Renal cortical epithelial cell (primary cell): ENCODE data around the gene TMEM208. TPM values are rescaled to one million over a fixed set of nuclear protein-coding genes. Genes with fewer than 3 reads are reported as not detected.

Source experiments
- DNase-seq: peaks from one replicate; pipeline ENCODE4 v3.0.0-alpha.2; 2011; ENCODE audit warnings: low read depth
- total RNA-seq: library from RNA; depleted of rRNA; stranded (reverse); fragments of >200 nt; gene quantifications from 2 replicates; pipeline ENCODE4 v1.2.3, GENCODE V29; 2014

Gene TMEM208
- total RNA-seq, 1 donor from 2014 or later, result 22.0 TPM

DNA sequence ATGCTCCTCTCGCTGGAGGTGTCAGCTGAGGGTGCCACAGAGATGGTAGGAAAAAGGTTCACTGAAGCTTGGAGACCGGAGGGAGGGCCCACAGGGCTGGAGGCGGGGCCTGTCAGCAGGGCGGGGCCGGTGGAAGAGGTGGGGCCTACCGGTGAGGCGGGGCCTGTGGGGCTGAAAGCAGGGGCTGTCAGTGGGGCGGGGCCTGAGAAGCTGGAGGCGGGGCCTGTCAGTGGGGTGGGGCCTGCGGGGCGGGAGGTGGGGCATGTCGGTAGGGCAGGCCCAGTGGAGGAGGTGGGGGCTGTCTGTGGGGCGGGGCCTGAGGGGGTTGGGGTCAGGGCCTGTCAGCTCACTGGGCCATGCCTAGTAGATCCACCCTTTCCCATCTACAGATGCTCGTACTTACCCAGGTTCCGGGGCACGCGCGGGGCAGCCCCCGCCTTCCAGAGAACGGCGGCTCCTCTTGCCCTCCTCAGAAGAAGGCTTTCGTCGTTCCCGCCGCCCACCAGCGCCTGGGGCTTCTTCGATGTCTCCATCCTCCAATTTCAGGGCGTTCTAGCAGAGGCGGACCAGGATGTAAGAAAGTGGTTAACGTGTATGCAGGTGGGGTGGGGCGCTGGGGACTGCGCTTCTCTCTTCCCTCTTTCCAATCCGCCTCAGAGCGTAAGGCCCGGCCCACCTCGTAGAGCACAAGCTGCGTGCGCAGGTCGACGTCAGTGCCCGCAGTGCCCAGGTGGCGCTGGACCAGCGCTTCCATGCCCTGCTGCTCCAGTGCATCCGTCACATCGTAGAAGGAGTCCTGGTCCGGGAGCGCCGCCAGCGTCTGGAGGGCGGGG, 9.8 kb downstream of the TMEM208 start:
- DNase-seq, result no peak

DNA sequence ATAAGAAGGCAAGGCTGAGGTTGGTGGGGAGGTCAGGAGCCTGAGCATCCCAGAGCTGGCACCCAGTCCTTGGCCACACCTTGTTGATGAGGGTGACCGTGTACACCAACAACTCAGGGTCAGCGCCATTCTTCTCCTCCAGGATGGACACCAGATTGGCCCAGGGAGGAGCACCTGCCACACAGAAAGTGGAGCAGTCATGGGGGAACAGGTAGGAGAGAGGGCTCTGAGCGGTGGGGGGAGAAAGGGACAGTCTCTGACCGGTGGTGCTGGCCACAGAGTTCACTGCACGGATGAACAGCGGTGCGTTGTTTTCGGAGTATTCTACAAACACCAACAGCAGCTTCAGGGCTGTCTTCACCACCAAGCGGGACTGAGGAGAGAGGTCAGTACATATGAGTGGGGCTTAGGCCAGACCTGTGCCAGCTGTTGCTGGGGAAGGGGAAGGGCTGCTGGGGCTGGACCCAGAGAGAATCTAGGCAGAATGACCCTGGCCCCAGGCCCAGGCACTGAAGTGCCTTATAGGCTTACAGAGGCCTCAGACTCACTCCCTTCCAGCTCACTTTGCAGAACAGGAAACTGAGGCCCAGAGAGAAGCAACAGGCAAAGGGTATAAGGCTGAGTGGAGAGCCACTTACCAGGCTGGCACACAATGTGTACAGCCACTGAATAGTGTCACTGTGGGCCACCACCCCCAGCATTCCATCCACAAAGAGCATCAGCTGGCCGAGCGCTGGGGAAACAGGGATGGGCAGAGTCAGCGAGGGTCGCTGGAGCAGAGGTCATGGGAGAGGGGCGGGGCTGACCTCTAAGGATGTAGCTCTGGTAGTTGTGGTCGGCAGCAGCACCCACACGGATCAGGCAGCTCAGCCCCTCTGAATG, 10.7 kb downstream of the TMEM208 start:
- DNase-seq, result no peak

DNA sequence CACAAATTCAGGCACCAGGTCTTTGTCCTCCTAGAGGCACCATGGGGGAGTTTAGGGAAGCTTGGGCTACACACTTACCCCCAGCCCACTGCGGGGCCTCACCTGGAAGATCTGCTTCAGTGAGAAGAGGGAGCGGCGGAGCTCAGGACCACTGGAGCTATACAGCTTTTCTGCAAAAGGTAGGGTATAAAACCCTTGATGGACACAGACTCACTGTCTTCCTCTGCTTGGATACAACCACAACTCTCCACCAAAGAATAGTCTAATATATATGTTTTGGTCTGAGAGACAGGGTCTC, 11.3 kb downstream of the TMEM208 start:
- no peak for DNase-seq

DNA sequence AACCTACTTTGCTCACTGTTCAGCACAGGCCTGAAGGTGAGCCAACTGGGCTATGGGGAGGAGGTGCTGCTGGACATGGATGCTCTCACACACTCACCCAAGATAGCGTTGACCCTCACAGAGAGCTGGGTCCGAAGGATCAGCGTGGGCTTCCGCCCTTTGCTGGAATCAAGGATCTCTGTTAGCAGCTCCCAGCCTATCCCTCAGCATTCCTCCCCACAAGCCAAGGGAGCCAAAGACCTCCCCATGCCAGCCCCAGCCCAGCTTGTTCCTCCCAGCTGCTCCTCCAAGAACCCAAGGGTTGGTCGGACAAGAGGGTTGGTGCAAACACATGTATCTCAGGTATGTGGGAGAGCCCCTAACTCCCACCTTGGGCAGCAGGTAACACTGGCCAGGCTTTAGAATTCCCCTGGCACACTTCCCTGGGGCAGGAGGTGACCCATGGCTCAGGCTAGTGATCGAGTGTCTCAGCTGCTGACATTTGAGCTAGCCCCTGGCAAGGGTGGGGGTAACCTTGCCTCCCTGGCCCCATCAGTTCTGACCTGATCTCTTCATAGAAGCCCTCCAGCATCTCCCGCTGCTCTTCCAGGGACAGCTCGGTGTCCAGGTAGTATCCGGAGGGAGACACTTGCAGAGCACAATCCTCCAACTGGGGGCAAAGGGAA, 12.0 kb downstream of the TMEM208 start:
- no peak for DNase-seq

DNA sequence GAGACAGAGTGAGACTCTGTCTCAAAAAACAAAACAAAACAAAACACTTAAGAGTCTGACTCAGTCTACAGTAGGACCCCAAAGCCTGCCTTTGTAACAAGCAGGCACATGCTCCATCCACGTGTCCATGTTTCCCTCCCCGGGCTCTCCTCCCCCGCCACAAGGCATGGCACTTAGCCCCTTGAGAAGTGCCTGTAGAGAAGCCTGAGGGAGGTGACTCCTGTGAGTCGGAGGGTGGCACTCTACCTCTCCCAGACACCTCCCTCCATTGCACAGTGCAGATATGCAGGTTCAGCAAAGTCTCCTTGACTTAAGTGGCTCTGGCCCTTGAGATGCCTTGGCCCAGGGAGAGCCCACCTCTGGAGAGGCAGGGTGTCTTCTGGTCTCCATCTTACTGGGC, 13.6 kb downstream of the TMEM208 start:
- peak; percentile 20 for DNase-seq

DNA sequence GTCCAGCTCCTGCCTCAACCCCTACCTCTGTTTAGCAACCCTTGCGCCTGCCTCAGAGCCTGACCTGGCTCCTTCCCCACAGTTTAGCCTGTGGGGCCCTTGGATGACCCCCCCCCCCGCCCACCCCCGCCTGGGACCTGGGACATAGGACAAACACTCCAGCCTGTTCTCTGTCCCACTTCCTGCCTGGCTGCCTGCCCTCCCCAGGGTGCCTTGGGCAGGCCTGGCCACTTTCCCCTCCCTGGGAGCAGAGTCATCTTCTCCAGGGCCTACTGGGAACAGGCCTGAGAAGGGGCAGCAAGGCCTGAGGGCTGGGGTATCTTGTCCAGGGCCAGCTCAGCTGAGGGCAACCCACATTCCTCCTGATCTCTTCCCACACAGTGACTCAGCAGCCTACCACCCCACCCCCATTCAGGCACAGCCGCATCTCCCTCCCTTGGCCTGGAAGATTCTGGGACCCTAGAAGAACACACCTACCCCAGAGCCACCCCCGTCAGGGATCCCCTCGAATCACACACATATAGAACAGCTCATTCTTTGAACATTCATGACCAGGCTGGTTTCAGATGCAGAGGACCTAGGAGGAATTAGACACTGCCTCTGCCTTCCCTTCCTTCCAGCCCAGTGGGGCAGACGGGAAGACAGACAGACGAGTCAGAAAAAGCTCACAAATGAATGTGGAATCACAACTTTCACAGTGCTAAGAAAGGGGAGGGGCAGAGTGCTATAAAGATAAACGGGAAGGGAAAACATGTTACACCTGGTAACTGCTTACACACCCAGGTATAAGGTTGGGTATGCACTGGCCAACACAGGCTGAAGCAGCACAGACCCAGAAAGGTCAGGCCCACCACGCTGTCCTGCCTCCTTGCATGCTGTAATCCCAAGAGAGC, 14.3 kb downstream of the TMEM208 start:
- peak; percentile 85 for DNase-seq

DNA sequence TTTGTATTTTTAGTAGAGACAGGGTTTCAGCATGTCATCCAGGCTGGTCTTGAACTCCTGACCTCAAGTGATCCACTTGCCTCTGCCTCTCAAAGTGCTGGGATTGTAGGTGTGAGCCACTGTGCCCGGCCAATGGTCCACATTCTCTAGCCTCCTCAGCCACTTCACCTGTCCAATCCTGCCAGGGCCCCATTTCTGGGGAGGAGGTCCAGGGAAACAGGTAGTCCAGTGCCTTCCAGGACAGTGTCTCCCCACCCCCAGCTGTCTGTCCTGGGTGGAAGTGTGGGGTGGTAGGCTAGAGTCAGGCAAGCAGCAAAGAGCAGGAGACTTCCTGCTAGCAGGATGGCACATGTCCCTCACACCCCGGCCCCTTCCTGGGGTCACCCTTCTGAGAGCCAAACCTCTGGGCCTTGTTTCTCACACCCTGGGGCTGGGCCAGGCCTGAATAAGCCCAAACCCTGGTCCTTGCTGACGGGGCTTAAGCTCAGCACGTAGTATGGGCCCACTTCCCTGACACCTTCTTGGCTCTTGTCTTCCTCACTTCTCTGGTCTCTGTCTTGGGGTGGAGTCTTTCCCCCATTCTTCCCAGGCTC, 15.3 kb downstream of the TMEM208 start:
- DNase-seq, result no peak

DNA sequence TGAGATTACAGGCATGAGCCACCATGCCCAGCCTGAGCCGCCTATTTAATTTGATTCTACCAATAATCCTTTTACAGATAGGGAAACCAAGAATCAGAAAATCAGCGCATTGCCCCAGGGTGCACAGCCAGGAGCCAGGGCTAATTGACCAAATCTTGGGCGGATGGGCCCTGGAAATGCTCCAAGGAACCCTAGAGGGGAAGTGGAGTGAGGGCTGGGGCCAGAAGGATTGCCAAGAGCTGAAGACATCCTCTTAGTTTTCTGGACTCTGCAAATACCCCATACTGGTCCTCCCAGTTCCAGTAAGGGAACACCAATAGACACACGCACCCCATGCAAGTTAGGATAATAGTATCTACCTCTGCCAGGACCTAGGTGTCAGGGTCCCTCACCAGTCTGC, 16.6 kb downstream of the TMEM208 start:
- DNase-seq, result no peak

DNA sequence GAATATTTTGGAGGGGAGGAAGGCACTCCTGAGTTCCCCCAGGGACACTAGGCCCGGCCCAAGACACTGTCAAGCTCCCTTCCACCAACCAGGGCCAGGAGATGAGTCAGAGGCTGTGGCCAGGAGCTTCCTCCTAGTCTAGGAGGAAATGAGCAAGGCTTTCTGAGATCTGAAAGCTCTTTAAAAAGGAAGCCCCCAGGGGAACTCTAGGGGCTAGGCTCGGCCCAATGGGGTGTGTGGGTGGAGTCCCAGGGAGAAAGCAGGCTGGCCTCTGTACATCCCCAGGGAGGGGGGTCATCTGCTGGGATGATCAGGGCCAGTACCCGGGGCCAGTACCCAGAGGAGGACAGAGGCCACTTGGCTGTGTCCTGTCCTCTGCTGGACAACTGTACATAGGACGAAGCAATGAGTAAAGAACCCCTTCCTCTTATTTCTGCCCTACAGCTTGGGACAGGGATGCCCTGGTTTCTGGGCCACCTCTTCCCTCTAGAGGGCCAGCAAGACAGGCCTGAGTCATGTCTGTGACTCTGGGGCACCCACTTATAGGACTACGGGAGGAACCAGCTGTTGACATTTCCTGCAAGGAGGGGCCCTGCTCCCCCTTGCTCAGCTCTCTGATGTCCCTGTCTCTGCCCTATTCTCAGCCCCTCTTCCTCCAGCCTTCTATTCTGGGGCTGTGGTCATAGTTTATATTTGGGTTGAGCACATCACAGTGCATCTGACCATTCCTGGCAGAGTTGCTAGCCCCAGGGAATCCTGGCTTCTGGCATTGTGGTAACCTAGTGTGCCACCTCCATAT, 17.7 kb downstream of the TMEM208 start:
- DNase-seq, result peak; percentile 69

DNA sequence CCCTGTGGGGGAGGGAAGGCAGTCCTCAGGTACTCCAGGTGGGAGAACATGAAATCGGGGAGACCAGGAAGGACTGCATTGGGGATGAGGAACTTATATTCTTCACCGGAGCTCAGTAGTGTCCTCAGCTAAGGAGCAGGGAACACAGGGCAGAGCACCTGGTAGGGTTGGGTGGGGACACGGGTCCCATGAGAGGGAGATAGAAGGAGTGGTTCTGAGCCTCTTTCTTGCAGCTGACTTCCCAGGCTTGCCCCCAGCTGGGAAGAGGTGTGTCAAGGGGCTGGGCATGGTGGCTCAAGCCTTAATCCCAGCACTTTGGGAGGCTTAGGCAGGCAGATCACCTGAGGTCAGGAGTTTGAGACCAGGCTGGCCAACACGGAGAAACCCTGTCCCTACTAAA, 18.3 kb downstream of the TMEM208 start:
- no peak for DNase-seq

DNA sequence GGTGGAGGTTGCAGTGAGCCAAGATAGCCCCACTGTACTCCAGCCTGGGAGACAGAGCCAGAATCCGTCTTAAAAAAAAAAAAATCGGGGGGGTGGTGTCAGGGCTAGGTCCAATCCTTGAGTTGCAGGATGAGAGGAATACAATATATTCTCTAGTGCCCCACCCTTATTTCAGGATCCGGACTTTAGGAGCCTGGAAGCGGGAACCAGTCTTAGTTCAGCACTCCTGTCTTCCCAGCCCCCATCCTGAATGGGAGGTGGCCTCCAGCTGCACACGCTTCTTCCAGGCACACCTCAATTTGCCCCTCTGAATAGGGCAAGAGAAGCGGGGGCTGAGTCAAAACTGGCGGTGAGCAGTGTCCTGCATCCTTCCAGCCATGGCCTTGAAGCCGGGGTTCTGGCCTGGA, 18.7 kb downstream of the TMEM208 start:
- no peak for DNase-seq

DNA sequence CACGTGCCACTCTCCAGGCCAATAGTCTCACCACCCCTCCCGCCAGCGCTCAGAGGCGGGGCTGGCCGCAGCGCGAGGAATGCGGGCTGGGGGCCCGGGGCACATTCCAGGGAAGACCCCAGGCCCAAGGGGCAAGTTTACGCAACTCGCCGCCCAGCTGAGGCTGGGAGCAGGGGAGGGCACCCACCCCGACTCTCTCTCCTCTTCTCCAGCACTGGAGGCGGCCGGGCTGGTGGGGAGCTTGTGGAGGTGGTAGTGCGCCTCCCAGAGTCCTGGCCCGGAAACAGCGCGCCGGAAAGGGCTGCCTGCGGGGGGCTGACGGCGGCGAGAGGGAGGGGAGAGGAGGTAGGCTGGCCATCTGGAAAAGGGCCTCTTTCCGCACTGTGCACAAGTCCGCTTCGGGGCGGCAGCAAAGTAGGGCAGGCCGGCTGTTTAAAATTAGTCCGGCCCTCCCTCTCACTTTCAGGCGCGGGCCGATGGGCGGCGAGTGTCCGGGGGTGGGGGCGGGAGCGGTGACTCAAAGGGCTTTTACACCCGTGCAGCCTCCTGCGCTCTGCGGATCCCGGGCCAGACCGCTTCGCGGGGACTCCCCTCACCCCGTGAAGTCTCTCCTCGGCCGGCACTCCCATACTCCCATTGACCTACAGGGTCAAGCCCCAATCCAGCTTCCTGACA, 19.3 kb downstream of the TMEM208 start:
- DNase-seq, result peak; percentile 71

DNA sequence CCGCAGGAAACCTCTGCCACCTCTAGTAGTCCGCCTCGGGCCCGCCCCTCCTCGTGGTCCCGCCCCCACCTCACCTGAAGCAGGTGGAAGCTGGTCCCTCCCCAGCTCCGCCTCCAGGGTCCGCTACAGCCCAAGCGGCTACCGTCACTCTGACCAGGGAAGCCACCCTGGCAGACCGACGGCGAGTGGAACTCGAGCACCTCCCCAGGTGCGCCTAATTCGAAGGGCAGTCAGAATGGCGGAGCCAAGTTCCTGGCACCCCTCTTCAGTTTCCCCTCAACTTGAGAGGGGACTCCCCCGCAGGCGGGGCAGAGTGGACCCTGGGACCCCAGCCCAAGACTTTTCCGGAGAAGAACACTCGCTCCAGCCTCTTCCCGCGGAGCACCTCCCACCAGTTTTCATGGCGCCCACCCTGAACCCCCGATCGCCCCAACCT, 19.8 kb downstream of the TMEM208 start:
- DNase-seq, result peak; percentile 36

DNA sequence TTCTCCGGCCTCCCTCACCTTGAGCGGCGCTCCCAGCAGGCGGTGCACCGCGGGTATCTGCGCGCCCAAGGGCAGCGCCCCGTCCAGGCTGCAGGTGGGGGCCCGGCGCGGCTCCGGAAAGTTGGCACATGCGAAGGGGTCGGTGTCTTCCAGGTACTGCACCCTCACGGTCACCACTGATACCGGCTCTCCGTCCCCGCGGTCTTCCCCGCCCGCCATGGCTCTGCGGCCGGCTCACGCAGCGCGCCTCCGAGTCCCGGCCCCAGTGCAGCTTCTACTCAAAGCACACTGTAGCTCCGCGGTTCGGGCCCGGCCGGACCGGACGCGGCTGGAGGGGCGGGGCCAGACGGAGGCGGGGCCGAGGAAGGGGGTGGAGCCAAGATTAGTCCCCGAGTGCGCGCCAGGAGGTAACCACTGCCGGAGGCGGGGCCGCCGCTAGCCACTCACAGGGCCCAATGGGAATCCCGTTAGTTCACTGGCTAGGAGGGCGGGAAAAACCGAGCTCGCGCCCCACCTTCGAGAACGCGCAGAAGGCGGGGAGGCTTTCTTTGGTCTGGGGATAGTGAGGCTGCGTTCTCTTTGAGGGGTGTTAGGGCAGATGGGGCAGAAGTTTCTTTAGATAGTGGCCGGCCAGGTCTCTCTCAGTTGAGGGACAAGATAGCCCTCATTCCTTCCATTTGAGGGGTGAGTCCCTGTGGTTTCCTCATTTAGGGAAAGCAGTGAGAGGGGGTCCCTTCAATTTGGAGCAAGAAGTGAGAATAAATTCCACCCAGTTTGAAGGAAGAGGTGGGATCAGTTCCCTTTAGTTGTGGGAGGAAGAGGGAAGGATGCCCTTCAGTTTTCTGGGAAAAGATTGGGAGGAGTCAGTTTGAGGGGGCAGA, 20.5 kb downstream of the TMEM208 start, which contains the start of gene FHOD1:
Gene FHOD1 (minus strand): TSS at position 290 of the 881 bp plus-strand sequence. CDS start 71 bp downstream, at position 219.
- DNase-seq, result peak; percentile 81

DNA sequence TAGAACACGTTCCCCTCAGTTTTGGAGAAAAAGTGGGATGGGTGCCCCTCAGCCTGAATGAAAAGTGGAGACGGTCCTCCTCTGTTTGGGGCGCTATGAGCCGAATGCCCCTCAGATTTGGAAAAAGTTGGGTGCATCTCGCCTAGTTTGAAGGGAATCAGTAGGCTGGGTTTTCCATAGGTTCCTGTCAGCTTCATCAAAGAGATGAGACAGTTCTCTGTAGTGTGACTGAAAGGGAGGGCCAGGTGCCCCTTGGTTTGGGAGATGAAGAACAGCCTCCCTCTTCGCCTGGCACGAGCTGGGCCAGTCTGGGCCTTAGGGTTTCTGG, 21.1 kb downstream of the TMEM208 start:
- no peak for DNase-seq

DNA sequence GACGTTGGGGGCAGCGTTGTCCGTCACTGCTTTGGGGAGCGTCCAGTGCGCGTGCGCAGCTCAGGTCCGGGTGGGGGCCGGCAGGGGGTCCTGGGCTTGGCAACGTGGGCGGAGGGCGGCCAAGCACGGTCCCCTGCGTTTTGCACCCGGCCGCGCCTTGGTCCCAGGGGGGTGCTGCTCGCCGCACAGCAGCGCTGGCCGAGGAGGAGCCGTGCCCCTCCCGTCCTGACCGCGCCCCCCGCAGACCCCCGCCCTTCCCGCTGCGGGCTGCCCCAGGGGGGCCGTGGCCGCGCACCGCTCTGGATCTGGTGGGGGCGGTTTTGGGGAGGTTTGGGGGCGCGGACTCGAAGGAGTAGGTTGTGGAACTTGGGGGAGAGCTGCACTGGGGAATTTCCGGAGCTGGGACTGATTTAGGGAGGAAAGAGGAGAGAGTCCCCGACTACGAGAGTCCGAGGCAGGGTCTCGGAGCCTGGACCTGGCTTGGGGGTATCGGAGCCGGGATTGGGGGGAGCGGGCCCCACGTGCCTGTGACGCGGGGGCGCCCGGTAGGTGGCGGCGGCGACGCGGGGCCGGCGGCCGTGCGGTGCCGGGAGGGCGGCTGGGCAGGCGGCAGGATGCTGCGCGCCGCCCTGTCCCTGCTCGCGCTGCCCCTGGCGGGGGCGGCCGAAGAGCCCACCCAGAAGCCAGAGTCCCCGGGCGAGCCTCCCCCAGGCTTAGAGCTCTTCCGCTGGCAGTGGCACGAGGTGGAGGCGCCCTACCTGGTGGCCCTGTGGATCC, 21.7 kb downstream of the TMEM208 start, which contains the start of gene SLC9A5:
Gene SLC9A5 (plus strand): TSS at position 579 of the 777 bp plus-strand sequence. CDS start 36 bp downstream, at position 615.
- DNase-seq, result no peak

DNA sequence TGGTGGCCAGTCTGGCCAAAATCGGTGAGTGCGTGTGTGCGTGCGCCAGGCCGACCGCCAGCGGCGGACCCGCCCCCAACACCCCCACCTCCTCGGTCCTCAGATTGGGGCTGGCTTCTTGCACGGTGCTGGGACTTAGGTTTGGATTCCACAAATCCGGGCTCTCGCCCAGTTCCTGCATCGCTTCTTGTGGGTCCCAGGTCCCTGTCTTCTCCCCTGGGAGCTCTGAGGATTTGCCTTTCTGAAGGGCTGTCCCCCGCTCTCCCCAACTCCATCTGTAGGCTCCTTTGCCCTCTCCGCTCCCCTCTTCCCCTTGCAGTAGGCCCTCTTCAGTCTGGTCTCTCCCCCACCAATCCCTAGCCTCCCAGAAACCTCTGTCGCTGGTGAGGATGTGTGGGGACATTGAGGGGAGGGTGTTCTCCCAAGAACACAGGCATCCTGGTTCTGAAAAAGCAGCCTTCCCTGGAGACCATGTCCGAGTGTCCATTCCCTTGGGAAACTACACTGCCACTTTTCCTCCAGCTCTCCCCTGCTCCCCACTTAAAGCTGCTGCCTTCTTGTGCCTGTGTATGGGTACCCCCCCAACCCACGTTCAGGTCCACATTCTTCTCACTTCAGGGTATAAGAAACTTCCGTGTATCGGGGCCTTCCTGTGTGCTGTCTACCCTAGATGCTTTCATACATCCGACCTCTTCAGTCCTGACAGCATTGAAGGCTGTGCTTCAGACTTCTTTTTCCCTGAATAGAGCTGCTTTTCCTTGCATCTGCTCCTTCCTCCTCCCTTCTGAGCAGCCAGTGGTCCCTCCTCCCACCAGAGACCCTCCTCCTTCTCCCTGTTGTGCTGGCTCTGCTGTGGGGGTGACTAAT, 22.5 kb downstream of the TMEM208 start:
- DNase-seq, result no peak
